Fibroblast of lung (primary cell): ENCODE results near the gene RPS27.

Experiments
- EZH2 ChIP-seq: IDR thresholded peaks from 2 replicates; pipeline ENCODE4 v1.5.1; 2012; ENCODE audit warnings: low read length, control low read depth, mild to moderate bottlenecking; ENCODE audit errors: missing control alignments
- TF ChIP-seq, protein P1 (sequence below), 2 donors: IDR thresholded peaks in 1 of 2; conservative IDR thresholded peaks in 1 of 2; 1 replicate in 1 of 2; 2 replicates in 1 of 2; pipeline ENCODE4 v1.5.1; 2011 to 2012; ENCODE audit warnings: low read length in 2 of 2, control low read depth in 1 of 2, inconsistent platforms in 1 of 2, low read depth in 1 of 2, mild to moderate bottlenecking in 1 of 2

DNA sequence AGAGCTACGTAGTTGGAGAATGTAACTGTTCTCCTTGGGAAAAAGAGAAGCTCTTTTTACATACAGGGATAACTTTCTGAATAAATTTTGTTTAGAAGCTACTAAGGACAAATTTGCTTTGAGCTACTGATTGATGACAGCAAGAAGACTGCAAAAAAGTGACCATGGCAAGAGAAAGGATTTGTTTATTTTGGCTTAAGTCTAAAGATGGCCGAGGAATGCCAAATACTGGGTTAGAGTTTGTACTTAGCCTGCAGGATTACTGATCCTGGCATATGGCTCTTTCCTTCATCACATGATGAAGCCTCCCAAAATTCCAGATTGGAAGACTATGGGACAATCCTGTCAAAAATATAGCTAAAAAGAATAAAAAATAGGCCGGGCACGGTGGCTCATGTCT lies 28.7 kb downstream of the RPS27 start:
- TF ChIP-seq, protein P1, sequence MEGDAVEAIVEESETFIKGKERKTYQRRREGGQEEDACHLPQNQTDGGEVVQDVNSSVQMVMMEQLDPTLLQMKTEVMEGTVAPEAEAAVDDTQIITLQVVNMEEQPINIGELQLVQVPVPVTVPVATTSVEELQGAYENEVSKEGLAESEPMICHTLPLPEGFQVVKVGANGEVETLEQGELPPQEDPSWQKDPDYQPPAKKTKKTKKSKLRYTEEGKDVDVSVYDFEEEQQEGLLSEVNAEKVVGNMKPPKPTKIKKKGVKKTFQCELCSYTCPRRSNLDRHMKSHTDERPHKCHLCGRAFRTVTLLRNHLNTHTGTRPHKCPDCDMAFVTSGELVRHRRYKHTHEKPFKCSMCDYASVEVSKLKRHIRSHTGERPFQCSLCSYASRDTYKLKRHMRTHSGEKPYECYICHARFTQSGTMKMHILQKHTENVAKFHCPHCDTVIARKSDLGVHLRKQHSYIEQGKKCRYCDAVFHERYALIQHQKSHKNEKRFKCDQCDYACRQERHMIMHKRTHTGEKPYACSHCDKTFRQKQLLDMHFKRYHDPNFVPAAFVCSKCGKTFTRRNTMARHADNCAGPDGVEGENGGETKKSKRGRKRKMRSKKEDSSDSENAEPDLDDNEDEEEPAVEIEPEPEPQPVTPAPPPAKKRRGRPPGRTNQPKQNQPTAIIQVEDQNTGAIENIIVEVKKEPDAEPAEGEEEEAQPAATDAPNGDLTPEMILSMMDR (conservative IDR thresholded peaks at IDR 0.05 in 1 of 2, IDR thresholded peaks at IDR 0.05 in 1 of 2; ENCODE audit: low read depth in 1 of 2, low read length in 2 of 2) = no peak
- TF ChIP-seq EZH2 = no peak
